ENCODE data around the gene OR2H1. TPM values are rescaled to one million over a fixed set of nuclear protein-coding genes. Genes with fewer than 3 reads are reported as not detected.

Gene OR2H1
- total and polyA plus RNA-seq, 9 of the 15 experiments (the other 6 are each of a cell fraction or from before 2014, with no cell fraction given) = not detected

DNA sequence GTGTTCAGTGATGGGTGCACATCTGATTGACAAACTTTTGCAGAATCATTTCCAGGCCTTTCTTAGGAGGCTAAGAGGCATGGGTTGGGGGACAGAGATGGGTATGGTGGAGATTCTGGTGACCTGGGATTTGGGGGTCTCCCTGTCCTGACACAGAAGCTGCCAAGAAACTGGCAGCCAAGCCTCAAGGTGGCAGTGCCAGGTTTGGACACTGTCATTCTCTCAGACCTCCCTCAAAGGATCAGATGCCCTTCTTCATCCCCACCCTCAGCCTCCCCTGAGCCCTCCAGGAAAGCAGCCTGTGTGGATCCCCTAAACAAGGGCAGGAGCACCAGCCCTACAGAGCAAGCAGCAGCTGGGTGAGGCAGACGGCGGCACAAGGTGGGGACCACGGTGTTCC, 48.9 kb downstream of the OR2H1 start (continued):
- TF ChIP-seq ZMIZ1 (IDR thresholded peaks at IDR 0.05; ENCODE audit: low read depth in 2 of 2, low read length in 2 of 2) = no peak
- no peak for TF ChIP-seq ATF1 (CRISPR knock-in tag; IDR thresholded peaks at IDR 0.05)
- no peak for TF ChIP-seq ATF1 (tag; IDR thresholded peaks at IDR 0.05)
- TF ChIP-seq, protein P1, sequence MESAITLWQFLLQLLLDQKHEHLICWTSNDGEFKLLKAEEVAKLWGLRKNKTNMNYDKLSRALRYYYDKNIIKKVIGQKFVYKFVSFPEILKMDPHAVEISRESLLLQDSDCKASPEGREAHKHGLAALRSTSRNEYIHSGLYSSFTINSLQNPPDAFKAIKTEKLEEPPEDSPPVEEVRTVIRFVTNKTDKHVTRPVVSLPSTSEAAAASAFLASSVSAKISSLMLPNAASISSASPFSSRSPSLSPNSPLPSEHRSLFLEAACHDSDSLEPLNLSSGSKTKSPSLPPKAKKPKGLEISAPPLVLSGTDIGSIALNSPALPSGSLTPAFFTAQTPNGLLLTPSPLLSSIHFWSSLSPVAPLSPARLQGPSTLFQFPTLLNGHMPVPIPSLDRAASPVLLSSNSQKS (CRISPR knock-in tag; IDR thresholded peaks at IDR 0.05) = no peak

DNA sequence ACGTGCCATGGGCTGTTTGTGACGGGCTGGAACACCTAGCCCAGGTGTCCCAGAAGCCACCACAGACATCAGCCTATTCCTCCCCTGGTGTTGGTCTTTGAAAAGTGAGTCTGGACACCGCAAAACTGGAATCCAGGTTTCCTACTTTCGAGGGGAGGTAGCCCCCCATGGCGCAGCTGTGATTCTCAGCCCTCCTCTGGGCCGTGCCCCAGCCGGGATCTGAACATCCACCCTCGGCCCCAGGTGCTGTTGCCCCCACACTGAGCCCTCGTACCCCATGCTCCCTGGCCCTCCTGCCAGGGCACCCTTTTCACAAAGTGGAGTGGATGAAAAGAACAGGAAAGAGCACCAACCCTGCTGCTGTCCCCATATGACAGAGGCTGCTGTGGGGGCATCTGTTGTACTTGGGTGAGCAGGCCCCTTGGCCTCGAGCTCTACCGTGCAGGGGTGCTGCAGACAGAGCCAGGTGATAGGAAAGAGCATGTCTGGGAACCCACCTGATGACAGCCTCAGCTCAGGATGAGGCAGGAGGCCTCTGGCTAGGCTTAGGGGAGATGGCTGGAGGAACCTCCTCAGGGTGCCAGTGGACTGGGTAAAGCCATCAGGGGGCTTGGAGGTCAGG, 49.6 kb downstream of the OR2H1 start:
- 1% methylated on average over 10 of the region's 11 CpGs for WGBS (ENCODE audit: insufficient coverage, low coverage, missing lambda C conversion rate)
- no peak for ATAC-seq
- ChIA-PET CTCF (ENCODE audit: low intra/inter-chr PET ratio) (no interaction called here), POLR2A (no interaction called here)
- Histone ChIP-seq H3K9me3 (replicated peaks; ENCODE audit: control insufficient read depth, insufficient read depth, low read depth, low read length) (no peaks in the 10 kb centered on the region), H3K9me1 (ENCODE audit: control insufficient read depth, insufficient read depth, low read length) (no peaks in the 10 kb centered on the region), H4K20me1 (replicated peaks; ENCODE audit: control insufficient read depth, insufficient read depth, low read length) (0 out of 2 replicates have a peak, but pooled peaks cover 2% of the 10 kb centered on the region), H3K4me2 (ENCODE audit: insufficient read depth, low read length) (no peak overlapping the region), H2AFZ (ENCODE audit: low read depth, low read length) (no peak overlapping the region), H3K27ac (ENCODE audit: extremely low read depth, low read depth, low read length) (no peak overlapping the region), H3K4me3 (no peak overlapping the region), H3K36me3 (ENCODE audit: control insufficient read depth, insufficient read depth, low read length) (no peaks in the 10 kb centered on the region), H3K79me2 (ENCODE audit: control insufficient read depth, insufficient read depth, low read length) (no peaks in the 10 kb centered on the region), H3K27me3 (ENCODE audit: control insufficient read depth in 2 of 2, insufficient read depth in 2 of 2, low read length in 2 of 2) (peaks cover 9 to 62% of the 10 kb centered on the region in 2 experiments), H3K9ac (ENCODE audit: insufficient read depth in 1 of 2, low read depth in 2 of 2, low read length in 2 of 2) (no peak overlapping the region; a peak in 1 of 4 replicates), H3K4me1 (replicated peaks in 1 of 2; ENCODE audit: control insufficient read depth in 2 of 2, insufficient read depth in 2 of 2, low read length in 2 of 2) (no peaks in the 10 kb centered on the region)
- BruUV-seq (replicated peaks) = no TSS peak
- in situ Hi-C loops (cut with MboI) = no loop called here
- no peak for DNase-seq (ENCODE audit: extremely low read depth in 1 of 4, low spot score in 3 of 4)
- FAIRE-seq = no peak
- intact Hi-C loops (cut with micrococcal nuclease) = no loop called here
- no peak for TF ChIP-seq DLX4 (CRISPR knock-in tag; IDR thresholded peaks at IDR 0.05)
- no peak for TF ChIP-seq NEUROD1 (IDR thresholded peaks at IDR 0.05; ENCODE audit: borderline replicate concordance, low read depth, low read length, partially characterized antibody)
- TF ChIP-seq MAFF (IDR thresholded peaks at IDR 0.05; ENCODE audit: low read length) = no peak
- no peak for TF ChIP-seq E2F1 (CRISPR knock-in tag; IDR thresholded peaks at IDR 0.05)
- TF ChIP-seq, protein P2, sequence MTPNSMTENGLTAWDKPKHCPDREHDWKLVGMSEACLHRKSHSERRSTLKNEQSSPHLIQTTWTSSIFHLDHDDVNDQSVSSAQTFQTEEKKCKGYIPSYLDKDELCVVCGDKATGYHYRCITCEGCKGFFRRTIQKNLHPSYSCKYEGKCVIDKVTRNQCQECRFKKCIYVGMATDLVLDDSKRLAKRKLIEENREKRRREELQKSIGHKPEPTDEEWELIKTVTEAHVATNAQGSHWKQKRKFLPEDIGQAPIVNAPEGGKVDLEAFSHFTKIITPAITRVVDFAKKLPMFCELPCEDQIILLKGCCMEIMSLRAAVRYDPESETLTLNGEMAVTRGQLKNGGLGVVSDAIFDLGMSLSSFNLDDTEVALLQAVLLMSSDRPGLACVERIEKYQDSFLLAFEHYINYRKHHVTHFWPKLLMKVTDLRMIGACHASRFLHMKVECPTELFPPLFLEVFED (CRISPR knock-in tag; conservative IDR thresholded peaks at IDR 0.05) = no peak
- no peak for TF ChIP-seq PTRF (tag; IDR thresholded peaks at IDR 0.05)
- TF ChIP-seq POLR3A (IDR thresholded peaks at IDR 0.05; ENCODE audit: borderline replicate concordance, extremely low read depth, insufficient read depth, insufficient read length) = no peak
- TF ChIP-seq RBM14 (IDR thresholded peaks at IDR 0.05; ENCODE audit: borderline replicate concordance, insufficient read depth, low read depth, low read length) = no peak
